ENCODE results near the gene CT47A1. TPM values are rescaled to one million over a fixed set of nuclear protein-coding genes. Genes with fewer than 3 reads are reported as not detected.

The CT47A1 gene
- polyA plus RNA-seq, 3 donors from 2014 or later: not detected

Other genes with a start within 250 kb of the CT47A1 start
- gene CT47B1, start 109.9 kb downstream of the CT47A1 start, polyA plus RNA-seq: not detected
- gene CT47A11, start 48.6 kb downstream of the CT47A1 start, polyA plus RNA-seq: not detected
- gene CT47A10, start 43.7 kb downstream of the CT47A1 start, polyA plus RNA-seq: not detected
- gene CT47A9, start 38.9 kb downstream of the CT47A1 start, polyA plus RNA-seq: not detected
- gene CT47A8, start 34.0 kb downstream of the CT47A1 start, polyA plus RNA-seq: not detected
- not detected for gene CT47A7, start 29.2 kb downstream of the CT47A1 start, polyA plus RNA-seq
- gene CT47A6, start 24.3 kb downstream of the CT47A1 start, polyA plus RNA-seq: not detected
- gene CT47A5, start 19.4 kb downstream of the CT47A1 start, polyA plus RNA-seq: not detected
- not detected for gene CT47A4, start 14.6 kb downstream of the CT47A1 start, polyA plus RNA-seq
- not detected for gene CT47A3, start 9.7 kb downstream of the CT47A1 start, polyA plus RNA-seq
- gene CT47A2, start 4.8 kb downstream of the CT47A1 start, polyA plus RNA-seq: not detected
- under 1 TPM; 0.16 to 0.91 (median 0.42) TPM for gene GLUD2, start 61.9 kb upstream of the CT47A1 start, polyA plus RNA-seq

Data from immature natural killer cell (primary cell).